Erythroblast (primary cell): ENCODE results near the gene MAML2.

Experiments
- GATA1 ChIP-seq: IDR thresholded peaks from 2 replicates; pipeline ENCODE4 v1.6.1; 2011; ENCODE audit warnings: low read depth, mild to moderate bottlenecking, control low read depth, low read length, moderate library complexity
- POLR2A ChIP-seq: IDR thresholded peaks from 2 replicates; pipeline ENCODE4 v1.6.1; 2011; ENCODE audit warnings: mild to moderate bottlenecking, low read length

DNA sequence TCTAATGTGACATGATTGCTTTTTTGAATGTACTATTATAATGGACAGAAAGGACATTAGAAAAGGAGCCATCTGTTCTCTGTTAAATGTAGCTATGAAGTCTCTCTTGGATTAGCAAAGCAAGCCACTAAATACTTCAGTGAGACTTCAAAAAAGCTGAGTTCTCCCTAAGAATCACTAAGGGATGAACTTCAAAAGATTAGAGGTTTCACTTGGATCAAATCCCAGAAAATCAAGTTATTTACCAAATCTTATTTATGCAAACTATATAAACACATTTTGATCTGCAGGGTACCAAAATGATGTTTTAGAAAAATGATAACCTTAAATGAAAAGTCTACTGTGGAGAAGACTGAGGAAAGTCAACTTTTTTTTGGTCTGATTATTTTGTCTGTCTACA lies 337.0 kb downstream of the MAML2 start:
- TF ChIP-seq POLR2A, result no peak
- TF ChIP-seq GATA1, result no peak
